K562 (cell line): ENCODE data around the gene STYXL1. TPM values are rescaled to one million over a fixed set of nuclear protein-coding genes. Genes with fewer than 3 reads are reported as not detected.

ENCODE experiments used
- CBFA2T2 ChIP-seq: fragments of 450-650 bp; conservative IDR thresholded peaks from 2 replicates; pipeline ENCODE4 v1.6.1; 2017; ENCODE audit warnings: mild to moderate bottlenecking
- CBFA2T3 ChIP-seq: fragments of 450-650 bp; IDR thresholded peaks from 2 replicates; pipeline ENCODE4 v1.6.1; 2017
- CTBP1 ChIP-seq: fragments of 450-650 bp; IDR thresholded peaks from 2 replicates; pipeline ENCODE4 v1.6.1; 2016; ENCODE audit warnings: borderline replicate concordance
- HCFC1 ChIP-seq: IDR thresholded peaks from 2 replicates; pipeline ENCODE4 v1.6.1; 2012; ENCODE audit warnings: low read depth, low read length, improper control_type of control experiment
- HDAC3 ChIP-seq: fragments of 450-650 bp; IDR thresholded peaks from 2 replicates; pipeline ENCODE4 v1.6.1; 2018; ENCODE audit warnings: borderline replicate concordance, mild to moderate bottlenecking, moderate library complexity; ENCODE audit not compliant: partially characterized antibody
- KLF13 ChIP-seq: fragments of 450-650 bp; IDR thresholded peaks from 2 replicates; pipeline ENCODE4 v1.6.1; 2016; ENCODE audit warnings: missing genetic modification characterization, low read depth, mild to moderate bottlenecking, missing compliant biosample characterization, moderate library complexity, borderline replicate concordance
- MAFG ChIP-seq: fragments of 450-650 bp; conservative IDR thresholded peaks from 2 replicates; pipeline ENCODE4 v1.6.1; 2016; ENCODE audit warnings: missing genetic modification characterization, missing compliant biosample characterization
- NFE2 ChIP-seq: IDR thresholded peaks from 2 replicates; pipeline ENCODE4 v1.6.1; 2014; ENCODE audit warnings: antibody characterized with exemption, low read depth
- NUFIP1 ChIP-seq: fragments of 450-650 bp; IDR thresholded peaks from 2 replicates; pipeline ENCODE4 v1.6.1; 2018; ENCODE audit not compliant: partially characterized antibody
- PHTF2 ChIP-seq: fragments of 250-450 bp; sonication (Bioruptor Pico); IDR thresholded peaks from 2 replicates; pipeline ENCODE4 v1.5.0; 2021; ENCODE audit warnings: mild to moderate bottlenecking
- POLR2A ChIP-seq: fragments of 450-650 bp; conservative IDR thresholded peaks from 2 replicates; pipeline ENCODE4 v1.6.1; 2016
- POLR3A ChIP-seq: IDR thresholded peaks from 2 replicates; pipeline ENCODE4 v1.6.1; 2011; ENCODE audit warnings: borderline replicate concordance, mild to moderate bottlenecking, moderate library complexity; ENCODE audit not compliant: insufficient read length, insufficient read depth; ENCODE audit errors: extremely low read depth
- RCOR1 ChIP-seq, 2 experiments: IDR thresholded peaks; 2 replicates each; pipeline ENCODE4 v1.6.1; 2012; ENCODE audit warnings: low read depth in 2 of 2, low read length in 2 of 2, borderline replicate concordance in 1 of 2, improper control_type of control experiment in 1 of 2
- RERE ChIP-seq: sonication (generic); formaldehyde crosslinking; IDR thresholded peaks from 2 replicates; pipeline ENCODE4 v1.8.0; 2023; ENCODE audit warnings: missing genetic modification reagents, mild to moderate bottlenecking, borderline replicate concordance
- RNF219 ChIP-seq: fragments of 250-450 bp; sonication (Bioruptor Pico); IDR thresholded peaks from 2 replicates; pipeline ENCODE4 v1.5.0; 2022; ENCODE audit warnings: mild to moderate bottlenecking
- STAT5A ChIP-seq: IDR thresholded peaks from 2 replicates; pipeline ENCODE4 v1.6.1; 2012; ENCODE audit warnings: low read length, inconsistent platforms, borderline replicate concordance
- SUPT5H ChIP-seq: fragments of 450-650 bp; IDR thresholded peaks from 2 replicates; pipeline ENCODE4 v1.6.1; 2016
- U2AF2 ChIP-seq: fragments of 200-400 bp; formaldehyde crosslinking; optimal IDR thresholded peaks from 2 replicates; pipeline ENCODE3; 2017; ENCODE audit warnings: low read depth, mild to moderate bottlenecking, low read length
- ZNF174 ChIP-seq: fragments of 250-450 bp; sonication (Bioruptor Pico); IDR thresholded peaks from 2 replicates; pipeline ENCODE4 v1.4.0; 2020; ENCODE audit warnings: mild to moderate bottlenecking
- ZNF274 ChIP-seq: IDR thresholded peaks from 2 replicates; pipeline ENCODE4 v1.6.1; 2011; ENCODE audit warnings: low read depth, mild to moderate bottlenecking, low read length, moderate library complexity, borderline replicate concordance
- ZNF280A ChIP-seq: fragments of 450-650 bp; IDR thresholded peaks from 2 replicates; pipeline ENCODE4 v1.6.1; 2018; ENCODE audit warnings: mild to moderate bottlenecking, low read depth; ENCODE audit not compliant: partially characterized antibody
- ZNF584 ChIP-seq: fragments of 200-800 bp; sonication (Bioruptor generic); IDR thresholded peaks from 2 replicates; pipeline ENCODE4 v1.6.1; 2016; ENCODE audit warnings: low read depth, mild to moderate bottlenecking, missing genetic modification characterization, missing compliant biosample characterization
- polyA plus RNA-seq, 8 experiments: library from polyadenylated mRNA; depleted of rRNA in 4 of 8; stranded (reverse) in 5 of 8; unstranded in 3 of 8; fragments of >200 nt; fragmentation: Nextera tagmentation in 2 of 8; fragmentation: Illumina TruSeq in 1 of 8; extraction: Ambion mirVana in 2 of 8; extraction: Trizol in 1 of 8; gene quantifications; 2 replicates each; pipeline versions ENCODE4 v1.2.1 to v1.2.3, GENCODE V29; 2011 to 2014; ENCODE audit warnings: inconsistent platforms in 1 of 8, missing spikeins in 1 of 8
- total RNA-seq, 7 experiments: library from RNA; depleted of rRNA in 6 of 7; stranded (reverse); fragments of >200 nt in 6 of 7; fragmentation: Illumina TruSeq in 2 of 7; extraction: Trizol in 2 of 7; gene quantifications; 2 replicates each; pipeline versions ENCODE4 v1.2.1 to v1.2.3, GENCODE V29; 2011 to 2021; ENCODE audit warnings: low replicate concordance in 1 of 7

STYXL1 gene
- total and polyA plus RNA-seq, 9 of the 15 experiments (the other 6 are each of a cell fraction or from before 2014, with no cell fraction given): 36.5 to 97.2 (median 49.9) TPM

GRCh38 chr7:76050545-76050944 is 2.7 kb upstream of the STYXL1 start (continued):
- TF ChIP-seq PHTF2 (CRISPR knock-in tag) (no peak), KLF13 (tag) (no peak), ZNF174 (CRISPR knock-in tag) (no peak), RERE (CRISPR knock-in tag) (no peak), ZNF584 (CRISPR knock-in tag) (no peak), HDAC3 (no peak), POLR3A (no peak), HCFC1 (no peak), ZNF280A (no peak), STAT5A (peak; percentile 48; the same call in 1 of the 2 replicates), CBFA2T2 (peak; percentile 61), U2AF2 (no peak), ZNF274 (no peak), RCOR1 (IDR thresholded peaks at IDR 0.05; ENCODE audit: borderline replicate concordance in 1 of 2, low read depth in 2 of 2, low read length in 2 of 2) (peak in 1 of 2 experiments; percentile 78; a peak in 2 of 4 replicates), CBFA2T3 (peak; percentile 78), NUFIP1 (no peak), POLR2A (peak; percentile 8; the same call in 1 of the 2 replicates), CTBP1 (peak; percentile 15; the same call in 1 of the 2 replicates), SUPT5H (0 out of 2 replicates have a peak, but pooled peaks have one; percentile 1), NFE2 (peak; percentile 21; the same call in 1 of the 2 replicates), RNF219 (CRISPR knock-in tag) (no peak), MAFG (tag) (peak; percentile 27; the same call in 1 of the 2 replicates)
